ENCODE measurements around the gene TUBGCP4. TPM values are rescaled to one million over a fixed set of nuclear protein-coding genes. Genes with fewer than 3 reads are reported as not detected.

Gene TUBGCP4
- total and polyA plus RNA-seq, 2 of the 4 experiments (the other 2 are of a cell fraction): 7.9 to 12.7 TPM

DNA sequence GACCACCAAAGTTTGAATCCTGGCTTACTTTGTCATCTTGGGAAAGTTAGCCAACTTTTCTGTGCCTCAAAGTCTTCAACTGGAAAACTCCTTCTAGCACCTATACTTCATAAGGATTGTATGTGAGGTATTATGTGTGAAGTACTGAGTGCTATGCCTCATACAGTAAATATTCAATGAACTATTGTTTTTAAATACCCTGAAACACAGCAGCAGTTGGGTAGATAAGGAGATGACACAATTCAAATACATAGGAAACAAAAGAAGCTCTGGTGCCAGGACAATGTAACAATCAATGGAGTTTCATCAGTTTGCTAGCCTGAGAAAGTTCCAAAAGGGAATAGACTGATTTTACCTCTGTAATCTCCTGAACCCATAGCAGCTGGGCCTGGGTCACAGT, 43.3 kb downstream of the TUBGCP4 start:
- peaks cover 2% of the 10 kb centered on the region; the same call in 1 of the 2 replicates for H3K9me1 ChIP-seq (ENCODE audit: insufficient read depth, low read length)
- H2BK5ac ChIP-seq (ENCODE audit: low read depth, low read length, poor library complexity, severe bottlenecking): no peak overlapping the region
- H4K91ac ChIP-seq (ENCODE audit: insufficient read depth, low read depth, low read length): no peak overlapping the region
- H3K4me2 ChIP-seq (ENCODE audit: low read depth, low read length): no peak overlapping the region
- no peak overlapping the region for H4K8ac ChIP-seq (ENCODE audit: low read depth in 2 of 2, low read length in 2 of 2)
- H3K23ac ChIP-seq (ENCODE audit: low read depth, low read length): no peak overlapping the region
- no peak overlapping the region for H4K5ac ChIP-seq (ENCODE audit: low read depth, low read length)
- H4K20me1 ChIP-seq (ENCODE audit: insufficient read depth, low read length): peaks cover 6% of the 10 kb centered on the region; the same call in 1 of the 2 replicates
- in situ Hi-C loops (cut with MboI; ENCODE audit: low sequenced_read_pairs): no loop called here
- no peak overlapping the region for H2AFZ ChIP-seq (replicated peaks; ENCODE audit: low read length, poor library complexity)
- H3K4me1 ChIP-seq (ENCODE audit: control insufficient read depth, insufficient read depth, low read length): no peaks in the 10 kb centered on the region
- no peaks in the 10 kb centered on the region for H3K9me3 ChIP-seq (ENCODE audit: control insufficient read depth, insufficient read depth, low read length)
- no peak overlapping the region for H3K27ac ChIP-seq (ENCODE audit: insufficient read depth, low read length)
- H3K14ac ChIP-seq (replicated peaks; ENCODE audit: low read depth, low read length): no peak overlapping the region
- H3K36me3 ChIP-seq (ENCODE audit: control insufficient read depth, insufficient read depth, low read length): peaks cover 34% of the 10 kb centered on the region
- H3K4ac ChIP-seq (ENCODE audit: low read depth, low read length): no peak overlapping the region
- no TSS peak for BruUV-seq (replicated peaks)
- no peak overlapping the region for H3K18ac ChIP-seq (ENCODE audit: low read depth, low read length)
- H2AK9ac ChIP-seq (replicated peaks; ENCODE audit: low read depth, low read length, poor library complexity): no peak overlapping the region
- no peak overlapping the region for H3K9ac ChIP-seq (ENCODE audit: low read depth, low read length)
- no peaks in the 10 kb centered on the region for H3K27me3 ChIP-seq (ENCODE audit: control insufficient read depth, insufficient read depth, low read length)
- DNase-seq (no peak), ATAC-seq (ENCODE audit: low read depth) (no peak)
- no peak overlapping the region for H2BK15ac ChIP-seq (ENCODE audit: low read depth, low read length)
- ChIA-PET POLR2A (ENCODE audit: unreplicated experiment) (no interaction called here), CTCF (no interaction called here)
- dilution Hi-C loops (cut with HindIII; ENCODE audit: low sequenced_read_pairs, unreplicated experiment): no loop called here
- intact Hi-C loops (cut with micrococcal nuclease): loop anchor here (5.0 kb wide), 1 partner anchor 48 kb away; no protein-coding TSS in a partner anchor
- TF ChIP-seq USF2 (IDR thresholded peaks at IDR 0.05; ENCODE audit: low read depth, low read length): no peak
- peaks cover 3 to 10% of the 10 kb centered on the region in 2 experiments for H3K79me1 ChIP-seq (ENCODE audit: low read depth in 1 of 2, low read length in 2 of 2)
- no peak overlapping the region for H3K4me3 ChIP-seq (ENCODE audit: insufficient read depth, low read depth, low read length)
- H2AK5ac ChIP-seq (ENCODE audit: low read depth, low read length): no peak overlapping the region
- H3K56ac ChIP-seq (ENCODE audit: extremely low read depth, insufficient read depth, low read length): no peak overlapping the region
- H2BK120ac ChIP-seq (ENCODE audit: low read depth, low read length): no peak overlapping the region
- no peak overlapping the region for H2BK20ac ChIP-seq (ENCODE audit: low read depth, low read length)
